Activated naive CD4-positive, alpha-beta T cell treated with anti-CD3 and anti-CD28 coated beads, Interleukin-2, amount 10 ng/mL, durations not matched to agents 7 days and 5 days (primary cell): ENCODE results near the gene NEK6.

ENCODE experiments used
- CTCF ChIA-PET: fragments of 350-600 bp; sonication (Branson Sonifier 250); formaldehyde crosslinking; loops from one replicate; lab custom pipeline; 2021; ENCODE audit warnings: antibody characterized with exemption; lab: Charles Lee
- DNase-seq: peaks from one replicate; pipeline ENCODE4 v3.0.0-alpha.2; 2020
- H3K27ac Mint-ChIP-seq: one replicate; pipeline ENCODE4 v1.8.0; 2021; ENCODE audit warnings: mild to moderate bottlenecking, moderate library complexity, mixed read lengths
- H3K27me3 Mint-ChIP-seq: one replicate; pipeline ENCODE4 v1.8.0; 2021; ENCODE audit warnings: mild to moderate bottlenecking, mixed read lengths
- H3K36me3 Mint-ChIP-seq: one replicate; pipeline ENCODE4 v1.8.0; 2021; ENCODE audit warnings: mixed read lengths
- H3K4me1 Mint-ChIP-seq: one replicate; pipeline ENCODE4 v1.8.0; 2021; ENCODE audit warnings: mixed read lengths
- H3K4me3 Mint-ChIP-seq: one replicate; pipeline ENCODE4 v1.8.0; 2021; ENCODE audit warnings: mild to moderate bottlenecking, moderate library complexity, mixed read lengths
- H3K9me3 Mint-ChIP-seq: one replicate; pipeline ENCODE4 v1.8.0; 2021; ENCODE audit warnings: mixed read lengths

NEK6 gene

GRCh38 chr9:124376329-124376728, 118.6 kb downstream of the NEK6 start:
- Mint-ChIP-seq H3K27me3 (no peaks in the 10 kb centered on the region), H3K9me3 (no peaks in the 10 kb centered on the region), H3K4me3 (no peak overlapping the region), H3K4me1 (no peaks in the 10 kb centered on the region), H3K36me3 (peaks cover 16% of the 10 kb centered on the region), H3K27ac (no peak overlapping the region)
- no peak for DNase-seq
- CTCF ChIA-PET = interaction anchor here (1.2 to 2.4 kb wide), 2 partner anchors 11 to 16 kb away, joined by 3 to 8 read pairs; no protein-coding TSS in a partner anchor

- H3K4me3 Mint-ChIP-seq = no peak overlapping the region
- CTCF ChIA-PET = interaction anchor here (1.2 kb wide), 1 partner anchor 13 kb away, joined by 3 read pairs; no protein-coding TSS in a partner anchor
- H3K4me1 Mint-ChIP-seq = no peaks in the 10 kb centered on the region
- H3K9me3 Mint-ChIP-seq = no peaks in the 10 kb centered on the region
- peaks cover 16% of the 10 kb centered on the region for H3K36me3 Mint-ChIP-seq
- H3K27ac Mint-ChIP-seq = no peak overlapping the region
- no peak for DNase-seq
- H3K27me3 Mint-ChIP-seq = no peaks in the 10 kb centered on the region
Observed at GRCh38 chr9:124377551-124378406, 120.0 kb downstream of the NEK6 start.

- DNase-seq = no peak
- peaks cover 12% of the 10 kb centered on the region for H3K36me3 Mint-ChIP-seq
- no peaks in the 10 kb centered on the region for H3K27me3 Mint-ChIP-seq
- H3K27ac Mint-ChIP-seq = no peak overlapping the region
- no peaks in the 10 kb centered on the region for H3K4me1 Mint-ChIP-seq
- no peaks in the 10 kb centered on the region for H3K9me3 Mint-ChIP-seq
- H3K4me3 Mint-ChIP-seq = no peak overlapping the region
- CTCF ChIA-PET = no interaction called here
Observed at GRCh38 chr9:124381170-124381945, 123.6 kb downstream of the NEK6 start.

- Mint-ChIP-seq H3K4me3 (no peak overlapping the region), H3K9me3 (no peaks in the 10 kb centered on the region), H3K4me1 (no peaks in the 10 kb centered on the region), H3K27ac (no peak overlapping the region), H3K27me3 (no peaks in the 10 kb centered on the region), H3K36me3 (peaks cover 11% of the 10 kb centered on the region)
- CTCF ChIA-PET = interaction anchor here (1.5 to 2.0 kb wide), 3 partner anchors 10 to 26 kb away, joined by 3 to 6 read pairs (median 4); no protein-coding TSS in a partner anchor
- DNase-seq = no peak
Observed at GRCh38 chr9:124384210-124384609, 126.5 kb downstream of the NEK6 start.

DNA sequence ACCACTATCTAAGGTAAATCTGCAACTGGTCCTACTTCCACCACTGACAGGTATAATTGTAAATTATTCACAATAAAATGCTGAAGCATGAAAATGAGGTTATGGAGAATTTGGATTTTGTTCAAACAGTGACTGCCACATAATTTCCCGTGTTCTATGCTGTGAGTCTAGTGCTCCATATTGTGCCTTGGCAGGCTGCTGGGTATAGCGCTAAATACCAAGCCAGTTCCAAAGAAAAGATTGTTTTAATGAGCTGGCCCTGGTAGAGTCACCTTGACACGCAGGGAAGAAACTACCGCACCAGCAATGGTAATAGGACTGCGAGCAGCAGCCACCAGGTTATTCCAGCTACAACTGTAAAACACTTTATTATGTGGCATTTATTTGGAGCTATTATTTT, 127.1 kb downstream of the NEK6 start:
- H3K36me3 Mint-ChIP-seq = peaks cover 8% of the 10 kb centered on the region
- no peaks in the 10 kb centered on the region for H3K9me3 Mint-ChIP-seq
- no peak overlapping the region for H3K4me3 Mint-ChIP-seq
- CTCF ChIA-PET = interaction anchor here (1.5 to 2.0 kb wide), 3 partner anchors 9 to 25 kb away, joined by 3 to 6 read pairs (median 4); no protein-coding TSS in a partner anchor
- H3K4me1 Mint-ChIP-seq = no peaks in the 10 kb centered on the region
- H3K27me3 Mint-ChIP-seq = no peaks in the 10 kb centered on the region
- DNase-seq = no peak
- no peak overlapping the region for H3K27ac Mint-ChIP-seq

DNA sequence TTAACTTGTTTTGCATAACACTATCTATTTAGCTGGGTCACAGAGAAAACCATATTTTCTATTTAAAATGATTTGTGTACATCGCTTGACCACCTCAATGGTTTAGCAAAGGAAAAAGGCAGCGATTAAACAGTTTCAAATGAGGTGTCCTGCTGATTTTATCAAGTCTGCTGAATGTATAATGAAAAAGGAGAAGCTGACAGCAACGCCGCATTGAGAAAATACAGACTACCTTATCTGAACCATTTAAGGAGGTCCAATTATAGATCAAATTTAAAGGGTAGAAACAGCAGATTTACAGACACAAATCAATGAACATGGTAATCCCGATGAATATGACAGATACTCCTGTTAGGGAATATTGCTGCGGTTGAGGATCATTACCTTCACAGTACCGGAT, 127.9 kb downstream of the NEK6 start:
- H3K4me3 Mint-ChIP-seq = no peak overlapping the region
- H3K27ac Mint-ChIP-seq = no peak overlapping the region
- H3K36me3 Mint-ChIP-seq = peaks cover 4% of the 10 kb centered on the region
- CTCF ChIA-PET = interaction anchor here (1.5 to 2.6 kb wide), 2 partner anchors 25 to 259 kb away, joined by 3 to 14 read pairs; no protein-coding TSS in a partner anchor
- no peak for DNase-seq
- H3K27me3 Mint-ChIP-seq = no peaks in the 10 kb centered on the region
- no peaks in the 10 kb centered on the region for H3K4me1 Mint-ChIP-seq
- no peaks in the 10 kb centered on the region for H3K9me3 Mint-ChIP-seq

DNA sequence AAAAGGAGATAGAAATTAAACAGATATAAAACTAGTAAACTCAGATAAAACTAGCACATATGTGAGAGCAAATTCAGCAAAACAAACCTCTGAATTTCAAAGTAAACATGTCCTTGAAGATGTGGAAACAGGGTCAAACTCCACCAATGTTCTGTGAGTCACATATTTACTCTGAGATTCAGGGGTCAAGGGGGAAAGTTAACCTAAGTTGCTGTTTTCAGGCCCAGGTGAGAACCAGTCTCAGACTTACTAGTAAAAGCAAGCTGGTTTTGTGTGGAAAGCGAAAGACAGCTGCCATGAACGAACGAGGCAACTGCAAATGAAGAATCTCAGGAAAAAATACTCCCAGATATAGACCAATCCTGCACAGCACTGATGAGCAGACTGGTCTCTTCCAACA, 128.5 kb downstream of the NEK6 start:
- peaks cover 4% of the 10 kb centered on the region for H3K36me3 Mint-ChIP-seq
- DNase-seq = no peak
- H3K27ac Mint-ChIP-seq = no peak overlapping the region
- no peaks in the 10 kb centered on the region for H3K27me3 Mint-ChIP-seq
- CTCF ChIA-PET = interaction anchor here (1.7 to 2.6 kb wide), 2 partner anchors 11 to 260 kb away, joined by 8 to 14 read pairs; no protein-coding TSS in a partner anchor
- H3K4me1 Mint-ChIP-seq = no peaks in the 10 kb centered on the region
- no peaks in the 10 kb centered on the region for H3K9me3 Mint-ChIP-seq
- H3K4me3 Mint-ChIP-seq = no peak overlapping the region

GRCh38 chr9:124388275-124389048, 130.7 kb downstream of the NEK6 start:
- no peaks in the 10 kb centered on the region for H3K4me1 Mint-ChIP-seq

GRCh38 chr9:124389146-124389939, 131.6 kb downstream of the NEK6 start:
- no peaks in the 10 kb centered on the region for H3K9me3 Mint-ChIP-seq
- H3K27me3 Mint-ChIP-seq = no peaks in the 10 kb centered on the region
- no peak overlapping the region for H3K4me3 Mint-ChIP-seq
- DNase-seq = no peak
- CTCF ChIA-PET = interaction anchor here (0.6 to 2.5 kb wide), 2 partner anchors 21 to 262 kb away, joined by 3 to 15 read pairs; no protein-coding TSS in a partner anchor
- H3K27ac Mint-ChIP-seq = no peak overlapping the region
- peaks cover 4% of the 10 kb centered on the region for H3K4me1 Mint-ChIP-seq
- peaks cover 3% of the 10 kb centered on the region for H3K36me3 Mint-ChIP-seq

More at GRCh38 chr9:124388275-124389048, 130.7 kb downstream of the NEK6 start:
- Mint-ChIP-seq H3K27ac (no peak overlapping the region), H3K36me3 (peaks cover 4% of the 10 kb centered on the region), H3K4me3 (no peak overlapping the region), H3K27me3 (no peaks in the 10 kb centered on the region), H3K9me3 (no peaks in the 10 kb centered on the region)
- no peak for DNase-seq
- CTCF ChIA-PET = interaction anchor here (0.6 to 2.6 kb wide), 4 partner anchors 13 to 262 kb away, joined by 3 to 15 read pairs (median 11); no protein-coding TSS in a partner anchor

DNA sequence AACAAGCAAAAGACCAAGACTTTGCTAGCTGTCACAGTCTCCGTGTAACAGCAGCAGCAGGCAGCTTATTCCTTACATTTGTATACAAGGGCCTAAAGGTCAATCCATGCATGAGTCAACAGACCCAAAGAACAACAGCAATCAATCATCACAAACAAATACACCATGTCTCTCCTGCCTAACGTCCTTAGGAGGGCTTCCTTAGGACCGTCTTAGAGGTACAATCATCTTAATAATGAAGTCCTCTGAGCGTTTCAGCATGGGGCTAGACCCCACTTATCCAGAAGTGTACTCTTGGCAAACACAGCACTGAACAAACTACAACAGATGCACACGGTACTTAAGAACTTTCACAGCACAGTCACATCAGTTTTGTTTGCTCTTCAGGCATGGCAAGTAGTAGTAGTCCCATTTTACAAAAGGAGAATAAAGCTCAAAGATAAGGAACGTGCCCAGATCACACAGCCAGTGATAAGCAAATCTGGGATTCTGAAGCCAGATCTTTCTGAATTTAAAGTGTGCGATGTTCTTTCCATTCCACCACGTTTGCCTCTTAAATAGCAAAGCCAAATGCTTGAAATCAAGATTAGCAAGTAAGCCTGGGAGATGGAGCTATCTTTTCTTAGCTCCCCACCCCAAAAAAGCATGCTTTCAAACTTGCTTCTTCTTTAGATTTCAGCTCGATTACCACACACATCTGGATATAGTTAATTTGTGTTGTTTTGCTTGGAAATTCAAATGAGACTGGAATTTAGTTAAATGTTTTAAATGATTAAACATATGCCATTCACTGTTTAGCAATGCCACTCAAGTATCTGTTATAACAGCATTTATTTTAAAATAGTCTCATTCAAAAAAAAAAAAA, 133.3 kb downstream of the NEK6 start:
- peaks cover 7% of the 10 kb centered on the region for H3K36me3 Mint-ChIP-seq
- no peak overlapping the region for H3K4me3 Mint-ChIP-seq
- H3K9me3 Mint-ChIP-seq = no peaks in the 10 kb centered on the region
- peaks cover 12% of the 10 kb centered on the region for H3K4me1 Mint-ChIP-seq
- H3K27ac Mint-ChIP-seq = no peak overlapping the region
- H3K27me3 Mint-ChIP-seq = no peaks in the 10 kb centered on the region
- no peak for DNase-seq
- CTCF ChIA-PET = interaction anchor here (0.7 to 2.5 kb wide), 4 partner anchors 13 to 264 kb away, joined by 3 to 15 read pairs (median 3); no protein-coding TSS in a partner anchor

DNA sequence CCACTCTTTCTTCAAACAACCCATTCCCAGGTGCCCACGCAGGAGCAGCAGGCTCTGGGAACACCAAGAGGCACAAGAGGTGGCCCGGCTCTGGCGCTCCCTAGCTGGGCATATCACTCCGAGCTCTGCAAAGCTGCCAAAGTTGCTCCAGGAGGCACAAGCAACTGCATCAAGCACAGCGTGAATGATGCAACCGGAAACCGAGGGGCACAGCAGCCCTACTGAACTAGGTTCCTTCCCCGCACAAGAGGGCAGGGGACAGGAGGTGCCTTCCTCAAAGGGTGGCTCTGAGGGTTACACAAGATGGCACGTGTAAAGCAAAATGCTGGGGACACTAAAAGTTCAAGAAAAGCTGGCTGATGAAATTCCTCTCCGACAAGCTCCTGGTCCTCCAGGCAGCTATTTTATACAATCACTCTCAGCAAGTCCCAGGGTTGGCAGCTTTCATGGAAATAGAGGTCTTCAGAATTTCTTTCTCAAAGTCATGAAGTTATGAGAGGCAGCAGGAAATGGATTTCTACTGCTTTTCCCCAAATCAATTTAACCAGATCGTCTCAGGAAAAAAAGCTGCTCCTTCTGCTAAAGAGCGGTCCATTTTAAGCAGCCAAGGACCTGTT, 134.6 kb downstream of the NEK6 start:
- Mint-ChIP-seq H3K4me1 (peaks cover 12% of the 10 kb centered on the region), H3K36me3 (peaks cover 7% of the 10 kb centered on the region), H3K27ac (no peak overlapping the region), H3K4me3 (no peak overlapping the region), H3K27me3 (no peaks in the 10 kb centered on the region), H3K9me3 (no peaks in the 10 kb centered on the region)
- DNase-seq = no peak
- CTCF ChIA-PET = interaction anchor here (0.9 to 1.4 kb wide), 6 partner anchors 13 to 265 kb away, joined by 3 to 5 read pairs (median 3); no protein-coding TSS in a partner anchor
